ENCODE data around the gene ISLR.

The ISLR gene

DNA sequence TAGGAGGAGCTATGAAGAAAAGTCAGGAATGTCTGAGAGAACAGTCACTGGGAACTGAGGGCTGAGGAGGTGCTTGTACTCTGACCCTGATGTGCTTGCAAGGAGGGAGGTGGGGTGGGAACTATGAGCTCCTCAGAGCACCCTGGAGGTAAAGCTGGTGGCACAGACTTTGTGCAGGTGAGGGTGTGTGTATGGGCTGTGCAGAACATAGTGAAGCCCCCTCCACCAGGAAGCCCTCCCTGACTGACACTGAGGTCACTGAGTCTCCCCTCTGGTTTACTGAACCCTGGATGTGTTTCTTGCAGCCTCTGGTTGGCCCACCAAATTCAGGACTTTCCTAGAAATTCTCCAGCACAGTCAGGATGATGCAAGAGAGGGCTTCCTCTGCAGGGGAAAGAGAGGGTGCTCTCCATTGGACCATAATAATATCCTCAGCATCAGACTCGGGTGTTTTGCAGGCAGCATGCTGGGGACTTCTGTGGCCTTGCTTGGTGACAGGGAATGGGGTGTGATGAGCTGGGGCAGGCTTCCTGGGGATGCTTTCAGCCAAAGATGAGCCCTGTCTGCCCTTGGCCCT lies 1.5 kb upstream of the ISLR start:
- TF ChIP-seq, protein P1, sequence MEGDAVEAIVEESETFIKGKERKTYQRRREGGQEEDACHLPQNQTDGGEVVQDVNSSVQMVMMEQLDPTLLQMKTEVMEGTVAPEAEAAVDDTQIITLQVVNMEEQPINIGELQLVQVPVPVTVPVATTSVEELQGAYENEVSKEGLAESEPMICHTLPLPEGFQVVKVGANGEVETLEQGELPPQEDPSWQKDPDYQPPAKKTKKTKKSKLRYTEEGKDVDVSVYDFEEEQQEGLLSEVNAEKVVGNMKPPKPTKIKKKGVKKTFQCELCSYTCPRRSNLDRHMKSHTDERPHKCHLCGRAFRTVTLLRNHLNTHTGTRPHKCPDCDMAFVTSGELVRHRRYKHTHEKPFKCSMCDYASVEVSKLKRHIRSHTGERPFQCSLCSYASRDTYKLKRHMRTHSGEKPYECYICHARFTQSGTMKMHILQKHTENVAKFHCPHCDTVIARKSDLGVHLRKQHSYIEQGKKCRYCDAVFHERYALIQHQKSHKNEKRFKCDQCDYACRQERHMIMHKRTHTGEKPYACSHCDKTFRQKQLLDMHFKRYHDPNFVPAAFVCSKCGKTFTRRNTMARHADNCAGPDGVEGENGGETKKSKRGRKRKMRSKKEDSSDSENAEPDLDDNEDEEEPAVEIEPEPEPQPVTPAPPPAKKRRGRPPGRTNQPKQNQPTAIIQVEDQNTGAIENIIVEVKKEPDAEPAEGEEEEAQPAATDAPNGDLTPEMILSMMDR (IDR thresholded peaks at IDR 0.05) = no peak

DNA sequence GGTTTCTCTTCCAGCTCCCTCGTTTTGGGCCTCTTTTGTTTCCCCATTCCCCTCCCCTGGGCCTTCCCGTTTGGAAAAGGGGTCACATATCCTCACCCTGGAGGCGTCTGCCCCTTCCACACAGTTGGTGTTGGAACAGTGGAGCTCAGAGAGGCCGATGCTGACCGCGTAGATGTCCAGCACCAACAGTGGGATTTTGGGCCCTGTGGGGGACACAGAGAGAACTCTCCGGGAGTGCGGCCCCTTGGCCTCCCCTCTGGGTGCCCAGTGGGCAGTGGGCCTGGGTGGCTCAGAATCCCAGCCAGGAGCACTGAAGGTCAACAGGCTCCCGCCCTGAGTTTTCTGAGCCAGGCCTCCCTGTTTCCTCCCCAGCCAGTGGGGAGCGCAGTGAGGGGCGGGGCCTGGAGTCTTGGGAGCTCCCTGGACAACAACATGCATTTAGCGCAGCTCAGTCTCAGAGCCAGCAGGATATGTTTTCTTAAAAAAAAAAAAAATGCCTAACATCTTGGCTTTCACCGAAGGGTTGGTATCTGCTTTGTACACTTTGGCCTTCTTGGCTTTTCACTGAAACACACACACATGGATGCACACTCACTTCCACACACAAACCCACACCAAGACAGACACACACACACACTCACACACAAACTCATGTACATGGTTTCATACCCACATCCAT lies 670 bp upstream of the ISLR start:
- TF ChIP-seq, protein P1 (IDR thresholded peaks at IDR 0.05) = no peak

DNA sequence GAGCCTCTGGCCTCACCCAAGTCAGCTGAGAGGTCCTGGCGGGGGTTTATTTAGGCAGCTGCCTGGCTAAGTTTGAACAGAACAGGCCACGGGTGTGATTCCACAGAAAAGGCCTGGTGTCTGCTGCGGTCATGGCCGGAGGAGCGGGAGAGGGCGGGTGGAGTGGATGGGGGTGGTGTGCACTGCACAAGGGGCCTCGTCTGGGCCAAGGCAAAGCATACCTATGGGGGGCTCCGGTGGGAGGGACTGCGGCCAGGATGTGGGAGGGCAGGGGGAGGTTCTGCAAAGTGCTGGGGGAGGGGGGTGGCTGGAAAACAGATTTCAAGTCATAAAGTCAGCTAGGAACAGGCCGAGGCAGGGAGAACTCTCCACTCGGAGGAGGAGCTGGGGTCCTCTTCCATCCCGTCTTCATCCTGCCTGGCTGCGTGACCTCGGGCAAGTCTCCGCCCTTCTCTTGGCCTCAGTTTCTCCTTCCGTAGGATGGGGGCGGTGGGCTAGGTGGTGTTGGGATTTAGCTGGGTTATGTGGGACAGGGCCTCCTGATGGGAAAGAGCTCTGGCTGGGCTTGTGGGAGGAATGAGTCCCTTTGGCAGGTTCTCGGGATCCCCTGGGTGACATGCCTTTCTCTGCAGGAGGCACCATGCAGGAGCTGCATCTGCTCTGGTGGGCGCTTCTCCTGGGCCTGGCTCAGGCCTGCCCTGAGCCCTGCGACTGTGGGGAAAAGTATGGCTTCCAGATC lies 878 bp downstream of the ISLR start:
- TF ChIP-seq, protein P1 (IDR thresholded peaks at IDR 0.05) = no peak

DNA sequence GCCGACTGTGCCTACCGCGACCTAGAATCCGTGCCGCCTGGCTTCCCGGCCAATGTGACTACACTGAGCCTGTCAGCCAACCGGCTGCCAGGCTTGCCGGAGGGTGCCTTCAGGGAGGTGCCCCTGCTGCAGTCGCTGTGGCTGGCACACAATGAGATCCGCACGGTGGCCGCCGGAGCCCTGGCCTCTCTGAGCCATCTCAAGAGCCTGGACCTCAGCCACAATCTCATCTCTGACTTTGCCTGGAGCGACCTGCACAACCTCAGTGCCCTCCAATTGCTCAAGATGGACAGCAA lies 1.4 kb downstream of the ISLR start:
- TF ChIP-seq, protein P1 (IDR thresholded peaks at IDR 0.05) = no peak

DNA sequence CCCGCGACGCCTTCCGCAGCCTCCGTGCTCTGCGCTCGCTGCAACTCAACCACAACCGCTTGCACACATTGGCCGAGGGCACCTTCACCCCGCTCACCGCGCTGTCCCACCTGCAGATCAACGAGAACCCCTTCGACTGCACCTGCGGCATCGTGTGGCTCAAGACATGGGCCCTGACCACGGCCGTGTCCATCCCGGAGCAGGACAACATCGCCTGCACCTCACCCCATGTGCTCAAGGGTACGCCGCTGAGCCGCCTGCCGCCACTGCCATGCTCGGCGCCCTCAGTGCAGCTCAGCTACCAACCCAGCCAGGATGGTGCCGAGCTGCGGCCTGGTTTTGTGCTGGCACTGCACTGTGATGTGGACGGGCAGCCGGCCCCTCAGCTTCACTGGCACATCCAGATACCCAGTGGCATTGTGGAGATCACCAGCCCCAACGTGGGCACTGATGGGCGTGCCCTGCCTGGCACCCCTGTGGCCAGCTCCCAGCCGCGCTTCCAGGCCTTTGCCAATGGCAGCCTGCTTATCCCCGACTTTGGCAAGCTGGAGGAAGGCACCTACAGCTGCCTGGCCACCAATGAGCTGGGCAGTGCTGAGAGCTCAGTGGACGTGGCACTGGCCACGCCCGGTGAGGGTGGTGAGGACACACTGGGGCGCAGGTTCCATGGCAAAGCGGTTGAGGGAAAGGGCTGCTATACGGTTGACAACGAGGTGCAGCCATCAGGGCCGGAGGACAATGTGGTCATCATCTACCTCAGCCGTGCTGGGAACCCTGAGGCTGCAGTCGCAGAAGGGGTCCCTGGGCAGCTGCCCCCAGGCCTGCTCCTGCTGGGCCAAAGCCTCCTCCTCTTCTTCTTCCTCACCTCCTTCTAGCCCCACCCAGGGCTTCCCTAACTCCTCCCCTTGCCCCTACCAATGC lies 2.0 kb downstream of the ISLR start:
- TF ChIP-seq, protein P1 (IDR thresholded peaks at IDR 0.05) = no peak

DNA sequence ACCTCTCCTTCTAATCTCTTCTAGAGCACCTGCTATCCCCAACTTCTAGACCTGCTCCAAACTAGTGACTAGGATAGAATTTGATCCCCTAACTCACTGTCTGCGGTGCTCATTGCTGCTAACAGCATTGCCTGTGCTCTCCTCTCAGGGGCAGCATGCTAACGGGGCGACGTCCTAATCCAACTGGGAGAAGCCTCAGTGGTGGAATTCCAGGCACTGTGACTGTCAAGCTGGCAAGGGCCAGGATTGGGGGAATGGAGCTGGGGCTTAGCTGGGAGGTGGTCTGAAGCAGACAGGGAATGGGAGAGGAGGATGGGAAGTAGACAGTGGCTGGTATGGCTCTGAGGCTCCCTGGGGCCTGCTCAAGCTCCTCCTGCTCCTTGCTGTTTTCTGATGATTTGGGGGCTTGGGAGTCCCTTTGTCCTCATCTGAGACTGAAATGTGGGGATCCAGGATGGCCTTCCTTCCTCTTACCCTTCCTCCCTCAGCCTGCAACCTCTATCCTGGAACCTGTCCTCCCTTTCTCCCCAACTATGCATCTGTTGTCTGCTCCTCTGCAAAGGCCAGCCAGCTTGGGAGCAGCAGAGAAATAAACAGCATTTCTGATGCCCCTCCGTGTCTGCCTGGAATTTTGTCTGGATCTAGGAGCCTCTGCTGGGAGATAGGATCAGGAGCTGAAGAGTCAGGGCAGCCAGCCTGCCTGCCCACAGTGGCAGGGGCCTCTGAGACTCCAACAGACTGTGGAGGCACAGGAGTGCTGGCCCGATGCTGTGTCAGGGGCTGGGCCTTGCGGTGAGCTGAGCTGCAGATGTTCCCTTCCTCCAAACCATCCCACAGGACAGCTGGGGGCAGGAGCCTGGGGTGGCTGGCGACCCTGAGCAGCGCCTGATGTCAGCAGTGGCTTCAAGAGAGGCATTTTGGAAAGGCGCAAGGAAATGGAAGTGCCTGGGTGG lies 3.0 kb downstream of the ISLR start:
- TF ChIP-seq, protein P1 (IDR thresholded peaks at IDR 0.05) = no peak

All from LNCAP (cell line).